ENCODE data around the gene SRM.
"Not testable (repeated sequence)": the region's sequence is repeated elsewhere in the genome, so short reads cannot be mapped to it uniquely, and the experiment has no call there.

The SRM gene

GRCh38 chr1:11073398-11073797, 13.6 kb upstream of the SRM start:
- H3K27ac ChIP-seq (ENCODE audit: low read length, poor library complexity, severe bottlenecking); H3K9ac ChIP-seq (ENCODE audit: low read length); H2BK5ac ChIP-seq (ENCODE audit: low read depth, low read length, poor library complexity, severe bottlenecking); H4K8ac ChIP-seq (ENCODE audit: low read length); H3K27me3 ChIP-seq (ENCODE audit: control insufficient read depth in 1 of 2, insufficient read depth in 1 of 2, low read length in 2 of 2); H2AK5ac ChIP-seq (ENCODE audit: low read length, severe bottlenecking); H3K4me1 ChIP-seq (ENCODE audit: control insufficient read depth, insufficient read depth, low read depth, low read length); DNase-seq; H3K4ac ChIP-seq (ENCODE audit: low read depth in 1 of 2, low read length in 2 of 2); H3K4me3 ChIP-seq (ENCODE audit: insufficient read depth in 1 of 2, low read depth in 1 of 2, low read length in 2 of 2); H3K18ac ChIP-seq (ENCODE audit: low read depth in 1 of 2, low read length in 2 of 2); H3K4me2 ChIP-seq (ENCODE audit: low read length, poor library complexity, severe bottlenecking); H2AFZ ChIP-seq (ENCODE audit: low read depth, low read length); H3K9me3 ChIP-seq (ENCODE audit: control insufficient read depth, low read length); H3K14ac ChIP-seq (ENCODE audit: low read length in 2 of 2); H4K91ac ChIP-seq (ENCODE audit: low read length); H2BK12ac ChIP-seq (ENCODE audit: low read length in 2 of 2); H2BK120ac ChIP-seq (ENCODE audit: low read depth, low read length); H2BK15ac ChIP-seq (ENCODE audit: low read depth, poor library complexity, severe bottlenecking); H3K23ac ChIP-seq (ENCODE audit: low read length in 2 of 2): not testable (repeated sequence)
- Histone ChIP-seq H3K79me1 (replicated peaks; ENCODE audit: low read length, poor library complexity, severe bottlenecking) (peaks cover 18% of the 10 kb centered on the region), H3K36me3 (ENCODE audit: control insufficient read depth in 1 of 2, insufficient read depth in 2 of 2, low read depth in 1 of 2, low read length in 2 of 2) (peaks cover 87 to 95% of the 10 kb centered on the region in 2 experiments)
- WGBS, result 98% methylated on average over 4 of the region's 7 CpGs

GRCh38 chr1:11072216-11072917, 12.5 kb upstream of the SRM start:
- no peak overlapping the region for H2BK15ac ChIP-seq (ENCODE audit: low read depth, poor library complexity, severe bottlenecking)
- H3K27me3 ChIP-seq (ENCODE audit: control insufficient read depth in 1 of 2, insufficient read depth in 1 of 2, low read length in 2 of 2), result no peaks in the 10 kb centered on the region
- no peaks in the 10 kb centered on the region for H3K9me3 ChIP-seq (ENCODE audit: control insufficient read depth, low read length)
- H2BK120ac ChIP-seq (ENCODE audit: low read depth, low read length), result no peak overlapping the region
- no peak overlapping the region for H3K14ac ChIP-seq (ENCODE audit: low read length in 2 of 2)
- H3K36me3 ChIP-seq (ENCODE audit: control insufficient read depth in 1 of 2, insufficient read depth in 2 of 2, low read depth in 1 of 2, low read length in 2 of 2), result peaks cover 90 to 98% of the 10 kb centered on the region in 2 experiments
- no peak overlapping the region for H2BK5ac ChIP-seq (ENCODE audit: low read depth, low read length, poor library complexity, severe bottlenecking)
- no peak overlapping the region for H2AFZ ChIP-seq (ENCODE audit: low read depth, low read length)
- H3K4me1 ChIP-seq (ENCODE audit: control insufficient read depth, insufficient read depth, low read depth, low read length), result no peaks in the 10 kb centered on the region
- no peak overlapping the region for H3K4ac ChIP-seq (ENCODE audit: low read depth in 1 of 2, low read length in 2 of 2)
- H3K9ac ChIP-seq (ENCODE audit: low read length), result no peak overlapping the region
- no peak overlapping the region for H3K23ac ChIP-seq (ENCODE audit: low read length in 2 of 2)
- no peak overlapping the region for H3K18ac ChIP-seq (ENCODE audit: low read depth in 1 of 2, low read length in 2 of 2)
- H3K4me2 ChIP-seq (ENCODE audit: low read length, poor library complexity, severe bottlenecking), result no peak overlapping the region
- no peak overlapping the region for H4K8ac ChIP-seq (ENCODE audit: low read length)
- H2BK12ac ChIP-seq (ENCODE audit: low read length in 2 of 2), result no peak overlapping the region
- WGBS, result 80% methylated on average over 13 of the region's 13 CpGs
- H3K4me3 ChIP-seq (ENCODE audit: insufficient read depth in 1 of 2, low read depth in 1 of 2, low read length in 2 of 2), result no peak overlapping the region
- no peak for DNase-seq
- H2AK5ac ChIP-seq (ENCODE audit: low read length, severe bottlenecking), result no peak overlapping the region
- no peak overlapping the region for H4K91ac ChIP-seq (ENCODE audit: low read length)
- H3K79me1 ChIP-seq (replicated peaks; ENCODE audit: low read length, poor library complexity, severe bottlenecking), result peaks cover 25% of the 10 kb centered on the region
- H3K27ac ChIP-seq (ENCODE audit: low read length, poor library complexity, severe bottlenecking), result no peak overlapping the region

GRCh38 chr1:11071463-11072215, 11.8 kb upstream of the SRM start:
- Histone ChIP-seq H3K4me2 (ENCODE audit: low read length, poor library complexity, severe bottlenecking) (no peak overlapping the region), H4K8ac (ENCODE audit: low read length) (no peak overlapping the region), H3K9me3 (ENCODE audit: control insufficient read depth, low read length) (no peaks in the 10 kb centered on the region), H4K91ac (ENCODE audit: low read length) (no peak overlapping the region), H3K27ac (ENCODE audit: low read length, poor library complexity, severe bottlenecking) (no peak overlapping the region), H2BK5ac (ENCODE audit: low read depth, low read length, poor library complexity, severe bottlenecking) (no peak overlapping the region), H3K4me1 (ENCODE audit: control insufficient read depth, insufficient read depth, low read depth, low read length) (no peaks in the 10 kb centered on the region), H3K9ac (ENCODE audit: low read length) (no peak overlapping the region), H2BK120ac (ENCODE audit: low read depth, low read length) (no peak overlapping the region), H2BK15ac (ENCODE audit: low read depth, poor library complexity, severe bottlenecking) (no peak overlapping the region), H2AK5ac (ENCODE audit: low read length, severe bottlenecking) (no peak overlapping the region), H3K36me3 (ENCODE audit: control insufficient read depth in 1 of 2, insufficient read depth in 2 of 2, low read depth in 1 of 2, low read length in 2 of 2) (peaks cover 88 to 94% of the 10 kb centered on the region in 2 experiments), H3K4ac (ENCODE audit: low read depth in 1 of 2, low read length in 2 of 2) (no peak overlapping the region), H3K18ac (ENCODE audit: low read depth in 1 of 2, low read length in 2 of 2) (no peak overlapping the region), H3K27me3 (ENCODE audit: control insufficient read depth in 1 of 2, insufficient read depth in 1 of 2, low read length in 2 of 2) (no peaks in the 10 kb centered on the region), H2BK12ac (ENCODE audit: low read length in 2 of 2) (no peak overlapping the region), H3K14ac (ENCODE audit: low read length in 2 of 2) (no peak overlapping the region), H3K79me1 (replicated peaks; ENCODE audit: low read length, poor library complexity, severe bottlenecking) (peaks cover 25% of the 10 kb centered on the region), H3K23ac (ENCODE audit: low read length in 2 of 2) (no peak overlapping the region), H2AFZ (ENCODE audit: low read depth, low read length) (no peak overlapping the region), H3K4me3 (ENCODE audit: insufficient read depth in 1 of 2, low read depth in 1 of 2, low read length in 2 of 2) (no peak overlapping the region)
- 89% methylated on average over 15 of the region's 15 CpGs for WGBS
- DNase-seq, result no peak

GRCh38 chr1:11070876-11071275, 11.1 kb upstream of the SRM start:
- Histone ChIP-seq H4K91ac (ENCODE audit: low read length) (no peak overlapping the region), H2AK5ac (ENCODE audit: low read length, severe bottlenecking) (no peak overlapping the region), H3K4ac (ENCODE audit: low read depth in 1 of 2, low read length in 2 of 2) (no peak overlapping the region), H2BK12ac (ENCODE audit: low read length in 2 of 2) (no peak overlapping the region), H3K36me3 (ENCODE audit: control insufficient read depth in 1 of 2, insufficient read depth in 2 of 2, low read depth in 1 of 2, low read length in 2 of 2) (peaks cover 88 to 93% of the 10 kb centered on the region in 2 experiments), H3K18ac (ENCODE audit: low read depth in 1 of 2, low read length in 2 of 2) (no peak overlapping the region), H3K27me3 (ENCODE audit: control insufficient read depth in 1 of 2, insufficient read depth in 1 of 2, low read length in 2 of 2) (no peaks in the 10 kb centered on the region), H2AFZ (ENCODE audit: low read depth, low read length) (no peak overlapping the region), H2BK120ac (ENCODE audit: low read depth, low read length) (no peak overlapping the region), H4K8ac (ENCODE audit: low read length) (no peak overlapping the region), H2BK15ac (ENCODE audit: low read depth, poor library complexity, severe bottlenecking) (no peak overlapping the region), H3K14ac (ENCODE audit: low read length in 2 of 2) (no peak overlapping the region), H3K4me3 (ENCODE audit: insufficient read depth in 1 of 2, low read depth in 1 of 2, low read length in 2 of 2) (no peak overlapping the region), H2BK5ac (ENCODE audit: low read depth, low read length, poor library complexity, severe bottlenecking) (no peak overlapping the region), H3K9me3 (ENCODE audit: control insufficient read depth, low read length) (no peaks in the 10 kb centered on the region), H3K27ac (ENCODE audit: low read length, poor library complexity, severe bottlenecking) (no peak overlapping the region), H3K79me1 (replicated peaks; ENCODE audit: low read length, poor library complexity, severe bottlenecking) (peaks cover 28% of the 10 kb centered on the region), H3K9ac (ENCODE audit: low read length) (no peak overlapping the region), H3K4me2 (ENCODE audit: low read length, poor library complexity, severe bottlenecking) (no peak overlapping the region), H3K23ac (ENCODE audit: low read length in 2 of 2) (no peak overlapping the region), H3K4me1 (ENCODE audit: control insufficient read depth, insufficient read depth, low read depth, low read length) (no peaks in the 10 kb centered on the region)
- WGBS, result 97% methylated on average over 11 of the region's 11 CpGs
- DNase-seq, result no peak

Data from mesenchymal stem cell (in vitro differentiated cells and primary cell).